HepG2 (cell line): Measurements from ENCODE around the gene GRAP. TPM values are rescaled to one million over a fixed set of nuclear protein-coding genes. Genes with fewer than 3 reads are reported as not detected.
"Not testable (repeated sequence)": the region's sequence is repeated elsewhere in the genome, so short reads cannot be mapped to it uniquely, and the experiment has no call there.

Source experiments
- ATAC-seq: fragments of 200-7000 bp; cut with Tn5 transposase; 3 replicates; pipeline ENCODE4 v1.9.1; 2020; ENCODE audit warnings: mild to moderate bottlenecking, moderate library complexity
- BruUV-seq: library from RNA; stranded (reverse); fragments of 400-500 nt; replicated peaks from 2 replicates; lab custom pipeline; 2021; lab: Mats Ljungman, UMichigan
- CTCF ChIA-PET: fragments of 300-600 bp; formaldehyde crosslinking; extraction: SDS; loops from one replicate; lab custom pipeline; 2021; ENCODE audit warnings: low total read pairs, inconsistent platforms, low intra/inter-chr PET ratio; lab: Yijun Ruan, JAX
- POLR2A ChIA-PET: fragments of 350-600 bp; sonication (Branson Sonifier 250); formaldehyde crosslinking; loops from one replicate; lab custom pipeline; 2020; ENCODE audit warnings: antibody characterized with exemption, inconsistent platforms; lab: Yijun Ruan, JAX
- DNase-seq: peaks from one replicate; pipeline ENCODE4 v3.0.0-alpha.2; 2015; ENCODE audit warnings: low spot score
- FAIRE-seq: peaks from 3 replicates; lab custom pipeline; 2011; peaks lifted over from hg19 to GRCh38; lab: Jason Lieb, UNC
- H2AFZ ChIP-seq: one replicate; pipeline ENCODE4 v1.6.1; 2011; ENCODE audit warnings: low read length, inconsistent platforms
- H3K27ac ChIP-seq: fragments of 300-600 bp; 3 replicates; pipeline ENCODE4 v1.8.0; 2011; ENCODE audit warnings: mixed run types, mild to moderate bottlenecking, mixed read lengths, low read length, inconsistent platforms; ENCODE audit not compliant: insufficient read depth; ENCODE audit errors: extremely low read length
- H3K27me3 ChIP-seq, 2 experiments: fragments of 200-600 bp in 1 of 2; 2 replicates in 1 of 2; 3 replicates in 1 of 2; pipeline versions ENCODE4 v1.6.0 to v1.8.0; 2011; ENCODE audit warnings: low read length in 2 of 2, mild to moderate bottlenecking in 2 of 2, moderate library complexity in 2 of 2, inconsistent platforms in 1 of 2; ENCODE audit not compliant: insufficient read depth in 2 of 2, control insufficient read depth in 1 of 2
- H3K36me3 ChIP-seq, 2 experiments: fragments of 200-600 bp in 1 of 2; replicated peaks in 1 of 2; 2 replicates in 1 of 2; 3 replicates in 1 of 2; pipeline versions ENCODE4 v1.5.1 to v1.8.0; 2011; ENCODE audit warnings: low read length in 2 of 2, inconsistent platforms in 1 of 2; ENCODE audit not compliant: insufficient read depth in 2 of 2, control insufficient read depth in 1 of 2
- H3K4me1 ChIP-seq: 2 replicates; pipeline ENCODE4 v1.5.1; 2012; ENCODE audit warnings: low read length, inconsistent platforms; ENCODE audit not compliant: insufficient read depth
- H3K4me2 ChIP-seq: 2 replicates; pipeline ENCODE4 v1.6.0; 2011; ENCODE audit warnings: low read depth, low read length, inconsistent platforms
- H3K4me3 ChIP-seq, 3 experiments: fragments of 200-600 bp in 1 of 3; sonication (generic), shearing (Covaris generic) in 1 of 3; replicated peaks in 1 of 3; 2 replicates each; pipeline ENCODE4 v1.5.1; 2011 to 2016; ENCODE audit warnings: low read length in 3 of 3, inconsistent platforms in 2 of 3, low read depth in 2 of 3, mild to moderate bottlenecking in 2 of 3, control low read depth in 1 of 3, mixed read lengths in 1 of 3; ENCODE audit not compliant: insufficient read depth in 1 of 3
- H3K79me2 ChIP-seq: one replicate; pipeline ENCODE4 v1.6.1; 2011; ENCODE audit warnings: low read length, inconsistent platforms; ENCODE audit not compliant: insufficient read depth
- H3K9ac ChIP-seq: 2 replicates; pipeline ENCODE4 v1.6.0; 2011; ENCODE audit warnings: mild to moderate bottlenecking, low read depth, low read length, inconsistent platforms; ENCODE audit not compliant: insufficient read depth
- H3K9me3 ChIP-seq: 2 replicates; pipeline ENCODE4 v1.5.1; 2012; ENCODE audit warnings: mild to moderate bottlenecking, low read length
- H4K20me1 ChIP-seq: 2 replicates; pipeline ENCODE4 v1.6.0; 2011; ENCODE audit warnings: inconsistent platforms, mild to moderate bottlenecking, low read length, moderate library complexity; ENCODE audit not compliant: insufficient read depth
- WGBS: methylation state at CpG from one replicate; pipeline ENCODE4 v1.1.6; 2017; ENCODE audit warnings: low lambda C conversion rate; 5-methylcytosine and 5-hydroxymethylcytosine counted together
- in situ Hi-C: cut with HindIII; loops from 2 replicates; pipeline ENCODE4 v1.10.0; 2017; ENCODE audit warnings: low pct_unique_long_range_greater_than_20kb; ENCODE audit not compliant: extremely low pct_ligation_motif_present
- intact Hi-C: fragments of 100-400 bp; cut with micrococcal nuclease; formaldehyde crosslinking; loops from one replicate; pipeline ENCODE4 v1.10.0; 2022; ENCODE audit not compliant: unreplicated experiment
- polyA plus RNA-seq, 8 experiments: library from polyadenylated mRNA; depleted of rRNA in 3 of 8; stranded (reverse) in 7 of 8; unstranded in 1 of 8; fragments of >200 nt; fragmentation: Illumina TruSeq in 4 of 8; extraction: Trizol in 4 of 8; gene quantifications; 2 replicates each; pipeline versions ENCODE4 v1.2.1 to v1.2.3, GENCODE V29; 2011 to 2016; ENCODE audit warnings: low read depth in 4 of 8, missing spikeins in 1 of 8, mixed read lengths in 1 of 8; ENCODE audit not compliant: insufficient read depth in 1 of 8
- total RNA-seq, 5 experiments: library from RNA; depleted of rRNA; stranded (reverse); fragments of >200 nt; fragmentation: Illumina TruSeq; extraction: Trizol; gene quantifications; 2 replicates each; pipeline ENCODE4 v1.2.3, GENCODE V29; 2016; ENCODE audit warnings: low read depth in 1 of 5

GRAP gene
- total and polyA plus RNA-seq, 2 of the 13 experiments (the other 11 are each of a cell fraction or from before 2014, with no cell fraction given), result 0.77 to 1.7 TPM

GRCh38 chr17:19064378-19064777 is 17.6 kb upstream of the GRAP start:
- H3K27ac ChIP-seq, BruUV-seq, intact Hi-C loops, H3K9ac ChIP-seq, H3K4me1 ChIP-seq, H3K4me2 ChIP-seq, in situ Hi-C loops, ATAC-seq, POLR2A ChIA-PET, CTCF ChIA-PET, H3K36me3 ChIP-seq, H3K4me3 ChIP-seq, H3K79me2 ChIP-seq, H3K9me3 ChIP-seq, FAIRE-seq, H3K27me3 ChIP-seq, H4K20me1 ChIP-seq, DNase-seq, H2AFZ ChIP-seq: not testable (repeated sequence)
- whole genome bisulfite sequencing, result no CpG with 5 or more reads among the region's 17 CpGs

GRCh38 chr17:19063326-19063956 is 16.7 kb upstream of the GRAP start:
- H4K20me1 ChIP-seq, POLR2A ChIA-PET, H3K4me3 ChIP-seq, H3K4me1 ChIP-seq, H3K4me2 ChIP-seq, H3K27me3 ChIP-seq, H2AFZ ChIP-seq, intact Hi-C loops, H3K79me2 ChIP-seq, in situ Hi-C loops, H3K36me3 ChIP-seq, FAIRE-seq, CTCF ChIA-PET, H3K9ac ChIP-seq, H3K27ac ChIP-seq, DNase-seq, H3K9me3 ChIP-seq: not testable (repeated sequence)
- 0% methylated on average over 2 of the region's 44 CpGs for WGBS
- peak; percentile 50 for ATAC-seq
- BruUV-seq, result TSS peak; percentile 98

- H3K27ac ChIP-seq, in situ Hi-C loops, BruUV-seq, H3K79me2 ChIP-seq, H3K4me1 ChIP-seq, CTCF ChIA-PET, H3K9ac ChIP-seq, H2AFZ ChIP-seq, H3K4me3 ChIP-seq, H3K36me3 ChIP-seq, H3K27me3 ChIP-seq, H4K20me1 ChIP-seq, intact Hi-C loops, FAIRE-seq, H3K4me2 ChIP-seq, DNase-seq, POLR2A ChIA-PET, H3K9me3 ChIP-seq: not testable (repeated sequence)
- WGBS, result no CpG with 5 or more reads among the region's 20 CpGs
- peak; percentile 89 for ATAC-seq
Measured at GRCh38 chr17:19062718-19063325, 16.1 kb upstream of the GRAP start.
